ENCODE results near the gene PIK3R1. TPM values are rescaled to one million over a fixed set of nuclear protein-coding genes. Genes with fewer than 3 reads are reported as not detected.
"Not testable (repeated sequence)": the region's sequence is repeated elsewhere in the genome, so short reads cannot be mapped to it uniquely, and the experiment has no call there.

Gene PIK3R1
- total and polyA plus RNA-seq, 8 donors = 4.2 to 31.5 (median 18.8) TPM

- Histone ChIP-seq H3K4me3 (no peak overlapping the region), H3K4me1 (peaks cover 0 to 7% (median 3%) of the 10 kb centered on the region in 3 donors), H3K27me3 (no peaks in the 10 kb centered on the region), H3K27ac (no peak overlapping the region), H3K36me3 (no peaks in the 10 kb centered on the region), H3K9me3 (no peaks in the 10 kb centered on the region)
- no peak for ATAC-seq
- no peak for TF ChIP-seq CTCF (IDR thresholded peaks at IDR 0.05)
- no peak for FAIRE-seq
- intact Hi-C loops (cut with DNase I) = no loop called here
- 83 to 91% methylated on average over 1 of the region's 1 CpG for WGBS, 2 donors
- no peak for DNase-seq
Observed at GRCh38 chr5:68233075-68233474, 17.5 kb downstream of the PIK3R1 start.

- H3K9me3 ChIP-seq; intact Hi-C loops (cut with DNase I): not testable (repeated sequence)
- peaks cover 0 to 19% (median 17%) of the 10 kb centered on the region in 3 donors for H3K4me1 ChIP-seq
Observed at GRCh38 chr5:68235229-68235628, 19.7 kb downstream of the PIK3R1 start.

GRCh38 chr5:68237715-68238114, 22.2 kb downstream of the PIK3R1 start:
- H3K27me3 ChIP-seq = no peaks in the 10 kb centered on the region
- H3K36me3 ChIP-seq = no peaks in the 10 kb centered on the region
- FAIRE-seq (no peak), ATAC-seq (no peak), DNase-seq (no peak)
- no peak overlapping the region for H3K27ac ChIP-seq
- TF ChIP-seq CTCF (IDR thresholded peaks at IDR 0.05) = no peak
- intact Hi-C loops (cut with DNase I) = no loop called here
- 79 to 80% methylated on average over 2 of the region's 2 CpGs for WGBS, 2 donors
- H3K9me3 ChIP-seq = no peaks in the 10 kb centered on the region
- H3K4me1 ChIP-seq = peaks cover 0 to 23% (median 17%) of the 10 kb centered on the region in 3 donors
- no peak overlapping the region for H3K4me3 ChIP-seq

More at GRCh38 chr5:68235229-68235628, 19.7 kb downstream of the PIK3R1 start:
- ATAC-seq, H3K27ac ChIP-seq, DNase-seq, FAIRE-seq, H3K4me3 ChIP-seq, H3K36me3 ChIP-seq, H3K27me3 ChIP-seq: not testable (repeated sequence)
- 98 to 100% methylated on average over 2 of the region's 2 CpGs for whole genome bisulfite sequencing, 2 donors

GRCh38 chr5:68239487-68239886, 23.9 kb downstream of the PIK3R1 start:
- TF ChIP-seq CTCF (IDR thresholded peaks at IDR 0.05) = no peak
- H3K4me3 ChIP-seq = no peak overlapping the region
- H3K27me3 ChIP-seq = no peaks in the 10 kb centered on the region
- FAIRE-seq (no peak), DNase-seq (peak in 2 of 6 donors; percentile 25 to 65), ATAC-seq (peak; percentile 28 to 90 (median 80))
- WGBS, 2 donors = 24 to 29% methylated on average over 7 of the region's 7 CpGs
- H3K36me3 ChIP-seq = no peaks in the 10 kb centered on the region
- H3K27ac ChIP-seq = peak overlapping the region in 2 of 4 donors; percentile 14 to 37
- no peaks in the 10 kb centered on the region for H3K9me3 ChIP-seq
- peaks cover 0 to 30% (median 17%) of the 10 kb centered on the region in 3 donors for H3K4me1 ChIP-seq
- intact Hi-C loops (cut with DNase I) = no loop called here

GRCh38 chr5:68240202-68240601, 24.6 kb downstream of the PIK3R1 start:
- H3K27ac ChIP-seq = peak overlapping the region in 2 of 4 donors; percentile 14 to 37
- no peak for TF ChIP-seq CTCF (IDR thresholded peaks at IDR 0.05)
- no peaks in the 10 kb centered on the region for H3K27me3 ChIP-seq
- H3K36me3 ChIP-seq = no peaks in the 10 kb centered on the region
- ATAC-seq (peak in 2 of 4 donors; percentile 26 to 27), FAIRE-seq (no peak), DNase-seq (no peak)
- no peak overlapping the region for H3K4me3 ChIP-seq
- intact Hi-C loops (cut with DNase I) = no loop called here
- H3K4me1 ChIP-seq = peaks cover 0 to 30% (median 17%) of the 10 kb centered on the region in 3 donors
- H3K9me3 ChIP-seq = no peaks in the 10 kb centered on the region

Data from pancreas (tissue), 10 donors.